Measurements from ENCODE around the gene RTBDN.

- TF ChIP-seq RAD21 (IDR thresholded peaks at IDR 0.05; ENCODE audit: low read depth) (no peak), POLR2AphosphoS5 (IDR thresholded peaks at IDR 0.05; ENCODE audit: low read depth, low read length) (no peak), CBX3 (IDR thresholded peaks at IDR 0.05; ENCODE audit: low read depth) (no peak)
Measured at GRCh38 chr19:12794196-12794941, 40.0 kb downstream of the RTBDN start.

All from HCT116 (cell line).